Heart left ventricle (tissue), 16 donors: ENCODE results near the gene TMEM176A. TPM values are rescaled to one million over a fixed set of nuclear protein-coding genes. Genes with fewer than 3 reads are reported as not detected.

Source experiments
- ATAC-seq, 4 donors: fragments of 200-7000 bp; cut with Tn5 transposase; one replicate each; pipeline ENCODE4 v1.9.1; 2020 to 2022; ENCODE audit warnings: moderate library complexity in 4 of 4, mild to moderate bottlenecking in 3 of 4, moderate number of reproducible peaks in 1 of 4
- DNase-seq, 5 donors: peaks; one replicate each; pipeline ENCODE4 v3.0.0-alpha.2; 2020
- H3K27ac ChIP-seq, 12 donors: fragments of 200-600 bp; sonication (generic) in 4 of 12; one replicate each; pipeline versions ENCODE4 v1.5.0 to v1.8.0; 2016 to 2022; ENCODE audit warnings: mild to moderate bottlenecking in 2 of 12
- H3K27me3 ChIP-seq, 9 donors: fragments of 200-600 bp; sonication (generic) in 2 of 9; one replicate each; pipeline versions ENCODE4 v1.5.1 to v1.8.0; 2016 to 2022; ENCODE audit warnings: mild to moderate bottlenecking in 3 of 9
- H3K36me3 ChIP-seq, 9 donors: fragments of 200-600 bp; sonication (generic) in 2 of 9; one replicate each; pipeline versions ENCODE4 v1.5.0 to v1.8.0; 2018 to 2022; ENCODE audit warnings: mild to moderate bottlenecking in 2 of 9
- H3K4me1 ChIP-seq, 12 donors: fragments of 200-600 bp; sonication (generic) in 4 of 12; one replicate each; pipeline versions ENCODE4 v1.5.0 to v1.8.0; 2016 to 2022; ENCODE audit warnings: mild to moderate bottlenecking in 3 of 12
- H3K4me3 ChIP-seq, 12 donors: fragments of 200-600 bp; sonication (generic) in 4 of 12; one replicate each; pipeline versions ENCODE4 v1.5.0 to v1.8.0; 2017 to 2022; ENCODE audit warnings: mild to moderate bottlenecking in 9 of 12, moderate library complexity in 4 of 12
- H3K9me3 ChIP-seq, 12 donors: fragments of 200-600 bp; sonication (generic) in 4 of 12; one replicate each; pipeline versions ENCODE4 v1.5.0 to v1.8.0; 2016 to 2022; ENCODE audit warnings: mild to moderate bottlenecking in 1 of 12
- CTCF ChIP-seq, 12 donors: fragments of 200-600 bp; sonication (generic) in 4 of 12; IDR thresholded peaks; one replicate each; pipeline versions ENCODE4 v1.5.0 to v1.8.0; 2018 to 2022; ENCODE audit warnings: antibody characterized with exemption in 12 of 12, mild to moderate bottlenecking in 5 of 12
- POLR2A ChIP-seq, 2 donors: fragments of 450-650 bp; IDR thresholded peaks; one replicate each; pipeline ENCODE4 v1.6.1; 2017; ENCODE audit warnings: antibody characterized with exemption in 2 of 2, mild to moderate bottlenecking in 2 of 2, moderate library complexity in 2 of 2
- WGBS, 4 donors: extraction: QIAGEN DNeasy Blood & Tissue Kit in 2 of 4; methylation state at CpG; one replicate each; pipeline versions ENCODE4 v1.1.5 to v1.1.7; 2013 to 2018; 5-methylcytosine and 5-hydroxymethylcytosine counted together
- intact Hi-C, 10 donors: fragments of 100-400 bp; cut with DNase I; formaldehyde crosslinking; loops; one replicate each; pipeline versions ENCODE4 v1.11.1 to v1.14.2; 2022
- long read RNA-seq, 3 donors: library from polyadenylated mRNA; unstranded; transcript quantifications; one replicate each; pipeline ENCODE4 v2.0.0, GENCODE V29; 2020 to 2021
- polyA plus RNA-seq, 2 donors: library from polyadenylated mRNA; stranded (reverse); fragments of 200-250 nt; gene quantifications; one replicate each; pipeline ENCODE4 v1.2.3, GENCODE V29; 2013
- total RNA-seq, 9 donors: library from RNA; depleted of rRNA in 2 of 9; stranded (reverse); fragments of >200 nt in 2 of 9; fragmentation: NEBNext Ultra II Directional in 3 of 9; extraction: Animal tissue kit (Norgen Biotek cat#: 25700) in 3 of 9; gene quantifications; one replicate each; pipeline versions ENCODE4 v1.1.0 to v1.2.4, GENCODE V29; 2016 to 2023
- donor health status: ischemic (EF 13 %, LVEDD 7.1; RV severe dilation, severe dysfunction).
- donor health status: healthy with polysubstance abuse.
- donor health status: DM: no; HTN: yes; CAD: no.
- donor health status: DM: no; HTN: no; CAD: no.
- donor health status: ischemic (EF 25% LVEDD 6.9; RV normal size, moderate dysfunction).
- donor health status: ischemic (EF 25% LVEDD 5.7; RV mildly dilated, moderate dysfunction).
- donor health status: healthy.
- donor health status: DM: yes; HTN: yes; CAD: no.
- donor health status: ischemic (EF 35%, LVEDD 5.7; RV mildly dilated, moderate dysfunction).
- donor health status: nonischemic (EF 11% LVEDD 7.7; RV severe dilation, severe dysfunction).
- donor health status: DM: yes; HTN: yes; CAD: no.
- donor health status: PGD.
- donor health status: ischemic (EF 29% LVEDD 5.4; RV normal size, mild dysfunction).
- donor health status: nonischemic (EF 23%, LVEDD 6.1; RV moderate dilation, normal function).

TMEM176A gene
- 10 to 100 TPM; 11.7 to 77.1 (median 37.9) TPM for total RNA-seq
- 10 to 100 TPM; 10.2 to 17.9 TPM for polyA plus RNA-seq
- long read RNA-seq, donor 1, transcript TMEM176A-210 (7 exons, 1,530 nt), result major isoform, 5 of 15 reads
- long read RNA-seq, donor 1, partial matches to known transcripts, result 4 of 15 reads
- long read RNA-seq, donor 1, other reads (novel, unspliced or antisense), result 2 of 15 reads
- long read RNA-seq, donor 2, transcript TMEM176A-201 (7 exons, 1,261 nt), result minor isoform, 30 of 129 reads
- long read RNA-seq, donor 2, transcript TMEM176A-210 (7 exons, 1,530 nt), result major isoform, 62 of 129 reads
- long read RNA-seq, donor 2, partial matches to known transcripts, result 11 of 129 reads
- long read RNA-seq, donor 2, other reads (novel, unspliced or antisense), result 25 of 129 reads
- long read RNA-seq, donor 3, transcript TMEM176A-210 (7 exons, 1,530 nt), result major isoform, 9 of 13 reads
- long read RNA-seq, donor 3, partial matches to known transcripts, result 1 of 13 reads
- long read RNA-seq, donor 3, other reads (novel, unspliced or antisense), result 2 of 13 reads

- Histone ChIP-seq H3K9me3 (peaks cover 0 to 4% (median under 1%) of the 10 kb centered on the region in 12 donors), H3K27ac (peak within 1 kb of the TSS in 11 of 12 donors; percentile 8 to 83 (median 63)), H3K4me3 (peak within 1 kb of the TSS; percentile 37 to 91 (median 67)), H3K36me3 (peaks cover 0 to 14% (median 3%) of the 10 kb centered on the region in 9 donors), H3K27me3 (peaks cover 0 to 36% (median 8%) of the 10 kb centered on the region in 9 donors), H3K4me1 (peaks cover 0 to 45% (median 11%) of the 10 kb centered on the region in 12 donors)
- no peak for TF ChIP-seq POLR2A (IDR thresholded peaks at IDR 0.05)
- peak in 3 of 4 donors; percentile 31 to 76 (median 61) for ATAC-seq
- intact Hi-C loops, result no loop called here
- peak in 2 of 5 donors; percentile 45 to 62 for DNase-seq
- WGBS, 4 donors, result 9 to 24% (median 14%) methylated on average over 20 to 54 of the region's 54 CpGs
Observed at GRCh38 chr7:150800581-150801241, at the start of gene TMEM176A. TSS of gene TMEM176A (plus strand) at chr7:150800769. CDS start at chr7:150801551, 782 bp downstream.

- intact Hi-C loops, result loop anchor here in 3 of 10 donors (5.0 to 10.0 kb wide), 4 partner anchors 119 to 467 kb away; partner anchors contain the start of gene GIMAP6 (in 1 of the 3)
- peaks cover 0 to 64% (median 41%) of the 10 kb centered on the region in 12 donors for H3K4me1 ChIP-seq
- H3K27me3 ChIP-seq, result no peaks in the 10 kb centered on the region
- TF ChIP-seq POLR2A (IDR thresholded peaks at IDR 0.05) (no peak), CTCF (IDR thresholded peaks at IDR 0.05) (no peak)
- peak overlapping the region; percentile 50 to 86 (median 69) for H3K27ac ChIP-seq
- peak in 3 of 5 donors; percentile 39 to 51 (median 46) for DNase-seq
- 10 to 17% (median 12%) methylated on average over 2 of the region's 2 CpGs for WGBS, 4 donors
- peak; percentile 87 to 92 (median 90) for ATAC-seq
- H3K4me3 ChIP-seq, result no peak overlapping the region
- H3K36me3 ChIP-seq, result no peaks in the 10 kb centered on the region
- H3K9me3 ChIP-seq, result no peaks in the 10 kb centered on the region
Observed at GRCh38 chr7:150751702-150752101, 48.9 kb upstream of the TMEM176A start.

- H3K4me1 ChIP-seq, result peaks cover 0 to 61% (median 41%) of the 10 kb centered on the region in 12 donors
Observed at GRCh38 chr7:150753239-150753638, 47.3 kb upstream of the TMEM176A start.

More at GRCh38 chr7:150753239-150753638, 47.3 kb upstream of the TMEM176A start:
- DNase-seq, result no peak
- intact Hi-C loops, result loop anchor here in 3 of 10 donors (5.0 to 10.0 kb wide), 4 partner anchors 121 to 468 kb away; partner anchors contain the start of gene GIMAP6 (in 1 of the 3)
- no peak for ATAC-seq
- H3K27ac ChIP-seq, result peak overlapping the region in 9 of 12 donors; percentile 42 to 90 (median 81)
- whole genome bisulfite sequencing, 4 donors, result 38 to 55% (median 48%) methylated on average over 6 of the region's 6 CpGs
- H3K27me3 ChIP-seq, result no peaks in the 10 kb centered on the region
- H3K9me3 ChIP-seq, result no peaks in the 10 kb centered on the region
- no peaks in the 10 kb centered on the region for H3K36me3 ChIP-seq
- H3K4me3 ChIP-seq, result no peak overlapping the region
- no peak for TF ChIP-seq CTCF (IDR thresholded peaks at IDR 0.05)
- no peak for TF ChIP-seq POLR2A (IDR thresholded peaks at IDR 0.05)
